GM12878 (cell line): ENCODE results near the gene NPBWR2. TPM values are rescaled to one million over a fixed set of nuclear protein-coding genes. Genes with fewer than 3 reads are reported as not detected.

Source experiments
- ATAC-seq: fragments of 200-7000 bp; cut with Tn5 transposase; 3 replicates; pipeline ENCODE4 v1.9.1; 2020; ENCODE audit warnings: mild to moderate bottlenecking, moderate library complexity
- BruUV-seq: library from RNA; stranded (reverse); fragments of 400-500 nt; replicated peaks from 2 replicates; lab custom pipeline; 2021; lab: Mats Ljungman, UMichigan
- CTCF ChIA-PET: fragments of 300-600 bp; sonication (Branson Sonifier 250); formaldehyde crosslinking; extraction: SDS; loops from one replicate; lab custom pipeline; 2021; ENCODE audit warnings: inconsistent platforms; lab: Yijun Ruan, JAX
- POLR2A ChIA-PET: fragments of 350-600 bp; formaldehyde crosslinking; extraction: SDS; loops from one replicate; lab custom pipeline; 2021; ENCODE audit warnings: inconsistent platforms; lab: Charles Lee
- RAD21 ChIA-PET: fragments of 300-600 bp; sonication (Branson Sonifier 250); formaldehyde crosslinking; loops from one replicate; lab custom pipeline; 2023; ENCODE audit warnings: antibody characterized with exemption; ENCODE audit not compliant: unreplicated experiment; lab: Charles Lee
- SMC1A ChIA-PET: fragments of 300-600 bp; sonication (Branson Sonifier 250); formaldehyde crosslinking; loops from one replicate; lab custom pipeline; 2023; ENCODE audit not compliant: unreplicated experiment, uncharacterized antibody; lab: Charles Lee
- DNase-seq: peaks from one replicate; pipeline ENCODE4 v3.0.0-alpha.2; 2011; ENCODE audit warnings: low read depth, low spot score
- FAIRE-seq: peaks from 3 replicates; lab custom pipeline; 2011; peaks lifted over from hg19 to GRCh38; lab: Jason Lieb, UNC
- H2AFZ ChIP-seq: 2 replicates; pipeline ENCODE4 v1.6.0; 2011; ENCODE audit warnings: low read depth, low read length, control low read depth; ENCODE audit not compliant: control insufficient read depth
- H3K27ac ChIP-seq: 2 replicates; pipeline ENCODE4 v1.5.1; 2011; ENCODE audit warnings: control low read depth; ENCODE audit not compliant: control insufficient read depth, insufficient read depth
- H3K27me3 ChIP-seq, 2 experiments: replicated peaks in 1 of 2; 2 replicates each; pipeline versions ENCODE4 v1.6.0 to v1.6.1; 2011; ENCODE audit warnings: low read length in 1 of 2; ENCODE audit not compliant: control insufficient read depth in 2 of 2, insufficient read depth in 2 of 2
- H3K36me3 ChIP-seq, 2 experiments: 2 replicates each; pipeline ENCODE4 v1.5.1; 2011; ENCODE audit warnings: low read length in 1 of 2; ENCODE audit not compliant: control insufficient read depth in 2 of 2, insufficient read depth in 2 of 2
- H3K4me1 ChIP-seq: 2 replicates; pipeline ENCODE4 v1.6.1; 2011; ENCODE audit warnings: mild to moderate bottlenecking, low read length, moderate library complexity, mixed read lengths; ENCODE audit not compliant: control insufficient read depth, insufficient read depth
- H3K4me2 ChIP-seq: 2 replicates; pipeline ENCODE4 v1.6.0; 2011; ENCODE audit warnings: control low read depth; ENCODE audit not compliant: control insufficient read depth, insufficient read depth
- H3K4me3 ChIP-seq: fragments of 200-600 bp; sonication (generic); 2 replicates; pipeline ENCODE4 v1.5.1; 2016
- H3K79me2 ChIP-seq: 2 replicates; pipeline ENCODE4 v1.6.0; 2011; ENCODE audit warnings: low read length; ENCODE audit not compliant: control insufficient read depth, insufficient read depth
- H3K9ac ChIP-seq: 2 replicates; pipeline ENCODE4 v1.8.0; 2011; ENCODE audit warnings: low read length, control low read depth, mixed read lengths; ENCODE audit not compliant: control insufficient read depth, insufficient read depth
- H3K9me3 ChIP-seq: replicated peaks from 3 replicates; pipeline ENCODE4 v1.5.1; 2011; ENCODE audit warnings: mild to moderate bottlenecking, low read length; ENCODE audit not compliant: control insufficient read depth, insufficient read depth
- H4K20me1 ChIP-seq: 2 replicates; pipeline ENCODE4 v1.6.0; 2011; ENCODE audit not compliant: control insufficient read depth, insufficient read depth
- ASH2L ChIP-seq: fragments of 300-600, 200-600 bp; sonication (generic); IDR thresholded peaks from 2 replicates; pipeline ENCODE4 v1.6.1; 2017; ENCODE audit warnings: low read depth, mild to moderate bottlenecking, borderline replicate concordance
- BMI1 ChIP-seq: fragments of 450-650 bp; IDR thresholded peaks from 2 replicates; pipeline ENCODE4 v1.6.1; 2016; ENCODE audit warnings: mild to moderate bottlenecking, moderate library complexity, borderline replicate concordance
- CBFB ChIP-seq: IDR thresholded peaks from 2 replicates; pipeline ENCODE4 v1.6.1; 2016; ENCODE audit warnings: antibody characterized with exemption, low read depth
- CUX1 ChIP-seq: IDR thresholded peaks from 2 replicates; pipeline ENCODE4 v1.6.1; 2012; ENCODE audit warnings: improper control_type of control experiment, low read depth, low read length; ENCODE audit not compliant: insufficient replicate concordance
- DPF2 ChIP-seq: fragments of 450-650 bp; IDR thresholded peaks from 2 replicates; pipeline ENCODE4 v1.6.1; 2017; ENCODE audit warnings: mild to moderate bottlenecking
- NFYA ChIP-seq: IDR thresholded peaks from 2 replicates; pipeline ENCODE4 v1.6.1; 2011; ENCODE audit warnings: low read depth, mild to moderate bottlenecking, low read length, improper control_type of control experiment, borderline replicate concordance
- RELA ChIP-seq: fragments of 450-650 bp; IDR thresholded peaks from 2 replicates; pipeline ENCODE4 v1.8.0; 2014; ENCODE audit warnings: borderline replicate concordance; ENCODE audit not compliant: partially characterized antibody
- RELB ChIP-seq: fragments of 450-650 bp; IDR thresholded peaks from 2 replicates; pipeline ENCODE4 v1.6.1; 2017; ENCODE audit warnings: low read depth, mild to moderate bottlenecking, moderate library complexity
- SIN3A ChIP-seq: IDR thresholded peaks from 2 replicates; pipeline ENCODE4 v1.6.1; 2012; ENCODE audit warnings: low read depth, low read length, improper control_type of control experiment
- SREBF2 ChIP-seq: IDR thresholded peaks from 2 replicates; pipeline ENCODE4 v1.6.1; 2012; ENCODE audit warnings: mild to moderate bottlenecking, low read length
- TARDBP ChIP-seq: IDR thresholded peaks from 2 replicates; pipeline ENCODE4 v1.6.1; 2016; ENCODE audit warnings: borderline replicate concordance
- YY1 ChIP-seq: IDR thresholded peaks from 2 replicates; pipeline ENCODE4 v1.6.1; 2011; ENCODE audit warnings: low read depth, mild to moderate bottlenecking, low read length
- ZBTB11 ChIP-seq: fragments of 450-650 bp; formaldehyde crosslinking; IDR thresholded peaks from 2 replicates; pipeline ENCODE4 v1.5.0; 2022; ENCODE audit warnings: mild to moderate bottlenecking, missing genetic modification characterization
- ZNF217 ChIP-seq: fragments of 450-650 bp; IDR thresholded peaks from 2 replicates; pipeline ENCODE4 v1.6.1; 2017; ENCODE audit warnings: antibody characterized with exemption, mild to moderate bottlenecking
- WGBS: methylation state at CpG from one replicate; pipeline ENCODE4 v1.1.6; 2016; ENCODE audit warnings: low lambda C conversion rate; ENCODE audit not compliant: insufficient replicate concordance, insufficient coverage; ENCODE audit errors: missing lambda C conversion rate; 5-methylcytosine and 5-hydroxymethylcytosine counted together
- in situ Hi-C: fragments of 300-500 bp; cut with MboI; formaldehyde crosslinking; loops from 9 replicates; pipeline ENCODE4 v1.14.3; 2018; ENCODE audit warnings: mixed read lengths
- intact Hi-C: fragments of 100-400 bp; cut with micrococcal nuclease; formaldehyde crosslinking; loops from one replicate; pipeline ENCODE4 v1.14.2; 2022; ENCODE audit not compliant: unreplicated experiment
- polyA plus RNA-seq, 11 experiments: library from polyadenylated mRNA; depleted of rRNA in 4 of 11; unstranded in 6 of 11; stranded (reverse) in 5 of 11; fragments of >200 nt; fragmentation: Nextera tagmentation in 4 of 11; fragmentation: Illumina TruSeq in 1 of 11; extraction: Ambion mirVana in 4 of 11; extraction: Trizol in 1 of 11; gene quantifications; 1 replicate in 1 of 11; 2 replicates in 10 of 11; pipeline versions ENCODE4 v1.2.1 to v1.2.3, GENCODE V29; 2011 to 2016; ENCODE audit warnings: inconsistent platforms in 2 of 11, missing spikeins in 2 of 11, low read depth in 1 of 11
- total RNA-seq, 4 experiments: library from RNA; depleted of rRNA in 3 of 4; stranded (reverse); fragments of >200 nt in 3 of 4; fragmentation: Illumina TruSeq in 1 of 4; extraction: Trizol in 1 of 4; gene quantifications; 2 replicates each; pipeline versions ENCODE4 v1.2.1 to v1.2.3, GENCODE V29; 2013 to 2021

NPBWR2 gene
- total and polyA plus RNA-seq, 10 of the 15 experiments (the other 5 are each of a cell fraction or from before 2014, with no cell fraction given), result not detected

- Histone ChIP-seq H3K4me3 (no peak overlapping the region), H3K9ac (no peak overlapping the region), H3K27me3 (no peaks in the 10 kb centered on the region), H3K79me2 (no peaks in the 10 kb centered on the region), H3K27ac (no peak overlapping the region), H3K4me1 (peaks cover 26% of the 10 kb centered on the region), H3K9me3 (no peaks in the 10 kb centered on the region), H2AFZ (no peak overlapping the region), H4K20me1 (no peaks in the 10 kb centered on the region), H3K36me3 (peaks cover 3 to 5% of the 10 kb centered on the region in 2 experiments; a peak in 3 of 4 replicates), H3K4me2 (no peak overlapping the region)
- no TSS peak for BruUV-seq
- ChIA-PET POLR2A (no interaction called here), RAD21 (no interaction called here), CTCF (interaction anchor here (2.3 to 2.4 kb wide), 2 partner anchors 10 to 13 kb away, joined by 10 to 19 read pairs; partner anchors contain the start of genes OPRL1 and RGS19), SMC1A (no interaction called here)
- FAIRE-seq (no peak), ATAC-seq (no peak), DNase-seq (no peak)
- intact Hi-C loops, result no loop called here
- WGBS, result 35% methylated on average over 12 of the region's 12 CpGs
- in situ Hi-C loops, result no loop called here
- TF ChIP-seq RELA, result no peak
- no peak for TF ChIP-seq CBFB
- no peak for TF ChIP-seq ASH2L
- no peak for TF ChIP-seq DPF2
- no peak for TF ChIP-seq YY1
- TF ChIP-seq ZNF217, result no peak
- TF ChIP-seq SIN3A, result no peak
- no peak for TF ChIP-seq ZBTB11 (CRISPR knock-in tag)
- TF ChIP-seq BMI1, result no peak
- TF ChIP-seq NFYA, result no peak
- no peak for TF ChIP-seq RELB
- no peak for TF ChIP-seq CUX1
- TF ChIP-seq TARDBP, result no peak
- no peak for TF ChIP-seq SREBF2
Observed at GRCh38 chr20:64067733-64068307, 39.5 kb downstream of the NPBWR2 start.
